22Rv1 (cell line): ENCODE results near the gene SMCR8.
"Not testable (repeated sequence)": the region's sequence is repeated elsewhere in the genome, so short reads cannot be mapped to it uniquely, and the experiment has no call there.

Experiments
- H3K27ac ChIP-seq: fragments of 450-650 bp; 2 replicates; pipeline ENCODE4 v1.5.1; 2017
- ZFX ChIP-seq: fragments of 450-650 bp; IDR thresholded peaks from 2 replicates; pipeline ENCODE4 v1.6.1; 2017; ENCODE audit warnings: antibody characterized with exemption, borderline replicate concordance
- TF ChIP-seq, protein P1 (sequence below): fragments of 450-650 bp; IDR thresholded peaks from 2 replicates; pipeline ENCODE4 v1.5.1; 2017; ENCODE audit warnings: mild to moderate bottlenecking

SMCR8 gene

DNA sequence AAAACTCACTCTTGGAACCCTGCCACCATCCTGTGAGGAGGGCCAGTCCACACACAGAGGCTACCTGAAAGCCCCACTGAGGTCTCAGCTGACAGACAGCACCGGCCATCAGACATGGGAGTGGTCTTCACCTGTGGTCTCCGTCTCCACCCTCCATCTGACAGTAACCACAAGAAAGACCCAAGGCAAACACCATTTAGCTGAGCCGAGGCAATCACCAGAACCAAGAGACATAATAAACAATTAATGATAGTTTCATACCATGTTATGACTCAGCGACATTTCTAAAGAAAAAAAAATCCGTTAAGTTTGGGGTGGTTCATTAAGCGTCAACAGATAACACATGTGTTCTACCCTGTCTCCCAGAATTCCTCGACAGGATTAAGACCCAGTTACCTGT is 56.4 kb downstream of the SMCR8 start:
- TF ChIP-seq, protein P1, sequence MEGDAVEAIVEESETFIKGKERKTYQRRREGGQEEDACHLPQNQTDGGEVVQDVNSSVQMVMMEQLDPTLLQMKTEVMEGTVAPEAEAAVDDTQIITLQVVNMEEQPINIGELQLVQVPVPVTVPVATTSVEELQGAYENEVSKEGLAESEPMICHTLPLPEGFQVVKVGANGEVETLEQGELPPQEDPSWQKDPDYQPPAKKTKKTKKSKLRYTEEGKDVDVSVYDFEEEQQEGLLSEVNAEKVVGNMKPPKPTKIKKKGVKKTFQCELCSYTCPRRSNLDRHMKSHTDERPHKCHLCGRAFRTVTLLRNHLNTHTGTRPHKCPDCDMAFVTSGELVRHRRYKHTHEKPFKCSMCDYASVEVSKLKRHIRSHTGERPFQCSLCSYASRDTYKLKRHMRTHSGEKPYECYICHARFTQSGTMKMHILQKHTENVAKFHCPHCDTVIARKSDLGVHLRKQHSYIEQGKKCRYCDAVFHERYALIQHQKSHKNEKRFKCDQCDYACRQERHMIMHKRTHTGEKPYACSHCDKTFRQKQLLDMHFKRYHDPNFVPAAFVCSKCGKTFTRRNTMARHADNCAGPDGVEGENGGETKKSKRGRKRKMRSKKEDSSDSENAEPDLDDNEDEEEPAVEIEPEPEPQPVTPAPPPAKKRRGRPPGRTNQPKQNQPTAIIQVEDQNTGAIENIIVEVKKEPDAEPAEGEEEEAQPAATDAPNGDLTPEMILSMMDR = no peak
- TF ChIP-seq ZFX = no peak
- H3K27ac ChIP-seq = no peak overlapping the region

DNA sequence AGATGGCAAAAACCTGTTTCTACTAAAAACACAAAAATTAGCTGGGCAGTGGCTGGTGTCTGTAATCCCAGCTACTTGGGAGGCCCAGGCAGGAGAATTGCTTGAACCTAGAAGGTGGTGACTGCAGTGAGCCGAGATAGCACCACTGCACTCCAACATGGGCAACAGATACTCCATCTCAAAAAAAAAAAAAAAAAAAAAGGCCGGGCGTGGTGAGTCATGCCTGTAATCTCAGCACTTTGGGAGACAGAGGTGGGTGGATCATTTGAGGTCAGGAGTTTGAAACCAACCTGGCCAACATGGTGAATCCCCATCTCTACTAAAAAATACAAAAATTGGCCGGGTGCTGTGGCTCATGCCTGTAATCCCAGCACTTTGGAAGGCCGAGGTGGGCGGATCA is 58.1 kb downstream of the SMCR8 start:
- H3K27ac ChIP-seq = not testable (repeated sequence)

DNA sequence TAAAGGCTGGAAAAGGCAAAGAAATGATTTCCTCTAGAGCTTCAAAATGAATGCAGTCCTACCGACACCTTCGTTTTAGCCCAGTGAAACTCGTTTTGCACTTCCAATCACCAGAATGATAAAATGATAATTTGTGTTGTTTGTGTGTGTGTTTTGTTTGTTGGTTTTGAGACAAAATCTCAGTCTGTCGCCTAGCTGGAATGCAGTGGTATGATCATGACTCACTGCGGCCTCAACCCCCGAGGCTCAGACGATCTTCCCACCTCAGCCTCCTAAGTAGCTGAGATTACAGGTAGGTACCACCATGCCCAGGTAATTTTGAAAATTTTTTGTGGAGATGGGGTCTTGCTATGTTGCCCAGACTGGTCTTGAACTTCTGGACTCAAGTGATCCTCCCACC is 59.1 kb downstream of the SMCR8 start:
- TF ChIP-seq ZFX = no peak
- TF ChIP-seq, protein P1 = no peak

More for the DNA sequence above, 59.1 kb downstream of the SMCR8 start:
- no peak overlapping the region for H3K27ac ChIP-seq
